Calu3 (cell line): Measurements from ENCODE around the gene RGS2. TPM values are rescaled to one million over a fixed set of nuclear protein-coding genes. Genes with fewer than 3 reads are reported as not detected.

Experiments used
- BruUV-seq: library from RNA; stranded (reverse); fragments of 400-500 nt; replicated peaks from 2 replicates; lab custom pipeline; 2021; lab: Mats Ljungman, UMichigan
- CTCF ChIA-PET: fragments of 300-600 bp; sonication (Branson Sonifier 250); formaldehyde crosslinking; loops from one replicate; lab custom pipeline; 2022; ENCODE audit warnings: antibody characterized with exemption; lab: Charles Lee
- DNase-seq: peaks from one replicate; pipeline ENCODE4 v3.0.0; 2022
- H3K27ac Mint-ChIP-seq: one replicate; pipeline ENCODE4 v1.8.0; 2022; ENCODE audit warnings: mixed read lengths; ENCODE audit not compliant: unreplicated experiment
- H3K27me3 Mint-ChIP-seq: one replicate; pipeline ENCODE4 v1.8.0; 2022; ENCODE audit warnings: mixed read lengths; ENCODE audit not compliant: unreplicated experiment
- H3K36me3 Mint-ChIP-seq: one replicate; pipeline ENCODE4 v1.8.0; 2022; ENCODE audit warnings: mild to moderate bottlenecking, moderate library complexity, mixed read lengths; ENCODE audit not compliant: insufficient read depth, unreplicated experiment
- H3K4me1 Mint-ChIP-seq: one replicate; pipeline ENCODE4 v1.8.0; 2022; ENCODE audit warnings: mild to moderate bottlenecking, low read depth, mixed read lengths; ENCODE audit not compliant: unreplicated experiment
- H3K4me3 Mint-ChIP-seq: one replicate; pipeline ENCODE4 v1.8.0; 2022; ENCODE audit warnings: mild to moderate bottlenecking, low read depth, moderate library complexity, mixed read lengths; ENCODE audit not compliant: unreplicated experiment
- H3K9me3 Mint-ChIP-seq: one replicate; pipeline ENCODE4 v1.8.0; 2022; ENCODE audit warnings: low read depth, mixed read lengths; ENCODE audit not compliant: unreplicated experiment
- intact Hi-C: fragments of 100-400 bp; cut with micrococcal nuclease; formaldehyde crosslinking; loops from one replicate; pipeline ENCODE4 v1.10.0; 2022; ENCODE audit not compliant: unreplicated experiment
- total RNA-seq: library from RNA; stranded (reverse); gene quantifications from 2 replicates; pipeline ENCODE4 v1.2.3, GENCODE V29; 2022
- TF ChIP-seq, protein P1 (sequence below): fragments of 200-600 bp; IDR thresholded peaks from one replicate; pipeline ENCODE4 v1.8.0; 2022; ENCODE audit warnings: antibody characterized with exemption; ENCODE audit not compliant: unreplicated experiment

Gene RGS2
- total RNA-seq, 1 experiment from 2014 or later: 46.9 TPM

DNA sequence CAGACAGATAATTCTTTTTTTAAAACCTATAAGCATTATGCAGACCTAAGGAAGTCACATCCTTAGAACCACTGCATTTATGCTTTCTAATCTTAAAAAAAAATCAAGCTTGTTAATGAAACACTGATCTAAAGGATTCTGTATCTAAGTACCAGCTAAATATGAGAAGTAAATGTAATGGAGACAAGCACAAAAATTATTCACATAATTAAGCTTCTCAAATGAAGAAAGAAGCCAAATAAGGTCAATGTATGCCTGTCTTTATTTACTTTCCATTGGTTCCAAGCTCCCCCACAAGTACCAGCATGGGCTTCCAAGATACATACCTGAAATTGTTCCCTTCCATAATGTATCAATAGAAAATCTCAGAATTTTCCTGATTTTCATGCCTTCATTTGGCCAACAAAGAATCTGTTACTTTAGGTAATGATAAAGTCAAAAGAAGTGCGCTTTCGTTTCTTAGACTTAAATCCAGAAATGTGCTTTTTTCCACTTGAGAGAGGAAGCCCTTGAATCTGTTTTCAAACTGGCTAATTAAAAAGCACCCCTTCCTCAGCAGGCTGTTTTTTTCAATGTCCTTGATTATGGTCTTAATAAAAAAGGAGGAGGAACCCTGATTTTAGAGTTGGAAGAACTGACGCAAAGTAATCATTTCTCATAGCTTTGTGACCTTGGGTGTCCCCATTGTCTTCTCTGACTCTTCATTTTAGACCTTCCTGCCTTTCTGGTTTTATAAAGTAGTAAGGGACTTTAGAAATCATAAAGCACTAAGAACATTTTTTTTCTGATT is 3.8 kb downstream of the RGS2 start:
- BruUV-seq: no TSS peak
- peaks cover 29% of the 10 kb centered on the region for H3K4me1 Mint-ChIP-seq
- TF ChIP-seq, protein P1, sequence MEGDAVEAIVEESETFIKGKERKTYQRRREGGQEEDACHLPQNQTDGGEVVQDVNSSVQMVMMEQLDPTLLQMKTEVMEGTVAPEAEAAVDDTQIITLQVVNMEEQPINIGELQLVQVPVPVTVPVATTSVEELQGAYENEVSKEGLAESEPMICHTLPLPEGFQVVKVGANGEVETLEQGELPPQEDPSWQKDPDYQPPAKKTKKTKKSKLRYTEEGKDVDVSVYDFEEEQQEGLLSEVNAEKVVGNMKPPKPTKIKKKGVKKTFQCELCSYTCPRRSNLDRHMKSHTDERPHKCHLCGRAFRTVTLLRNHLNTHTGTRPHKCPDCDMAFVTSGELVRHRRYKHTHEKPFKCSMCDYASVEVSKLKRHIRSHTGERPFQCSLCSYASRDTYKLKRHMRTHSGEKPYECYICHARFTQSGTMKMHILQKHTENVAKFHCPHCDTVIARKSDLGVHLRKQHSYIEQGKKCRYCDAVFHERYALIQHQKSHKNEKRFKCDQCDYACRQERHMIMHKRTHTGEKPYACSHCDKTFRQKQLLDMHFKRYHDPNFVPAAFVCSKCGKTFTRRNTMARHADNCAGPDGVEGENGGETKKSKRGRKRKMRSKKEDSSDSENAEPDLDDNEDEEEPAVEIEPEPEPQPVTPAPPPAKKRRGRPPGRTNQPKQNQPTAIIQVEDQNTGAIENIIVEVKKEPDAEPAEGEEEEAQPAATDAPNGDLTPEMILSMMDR: no peak
- CTCF ChIA-PET: interaction anchor here (2.3 to 3.4 kb wide), 2 partner anchors 207 to 339 kb away, joined by 5 to 18 read pairs; no protein-coding TSS in a partner anchor
- H3K4me3 Mint-ChIP-seq: no peak overlapping the region
- no peak overlapping the region for H3K27ac Mint-ChIP-seq
- H3K27me3 Mint-ChIP-seq: no peaks in the 10 kb centered on the region
- DNase-seq: no peak
- H3K36me3 Mint-ChIP-seq: peaks cover 43% of the 10 kb centered on the region
- H3K9me3 Mint-ChIP-seq: no peaks in the 10 kb centered on the region
- intact Hi-C loops: loop anchor here (5.0 kb wide), 1 partner anchor 290 kb away; no protein-coding TSS in a partner anchor

DNA sequence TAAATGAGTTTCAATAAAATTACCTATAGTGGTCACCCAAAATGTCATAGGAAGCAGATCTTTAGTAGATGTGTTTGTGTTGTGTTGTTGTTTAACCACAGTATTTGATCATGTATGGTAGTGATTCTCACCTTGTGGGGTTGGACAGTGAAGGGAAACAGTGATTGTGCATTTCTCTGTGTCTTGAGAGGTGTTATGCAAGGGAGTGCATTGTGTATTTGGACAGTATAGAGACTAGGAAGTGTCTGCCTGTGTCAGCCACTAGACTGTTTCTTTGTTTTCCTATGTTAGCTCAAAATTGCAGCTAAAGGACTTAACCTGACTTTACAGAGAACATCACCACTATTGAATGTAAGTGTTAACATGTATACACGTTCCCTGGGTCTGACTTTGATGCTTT is 6.0 kb downstream of the RGS2 start:
- H3K4me1 Mint-ChIP-seq: peaks cover 20% of the 10 kb centered on the region
- no peak for DNase-seq
- peaks cover 21% of the 10 kb centered on the region for H3K36me3 Mint-ChIP-seq
- H3K4me3 Mint-ChIP-seq: no peak overlapping the region
- no peak overlapping the region for H3K27ac Mint-ChIP-seq
- CTCF ChIA-PET: no interaction called here
- intact Hi-C loops: loop anchor here (5.0 kb wide), 1 partner anchor 287 kb away; no protein-coding TSS in a partner anchor
- H3K9me3 Mint-ChIP-seq: no peaks in the 10 kb centered on the region
- H3K27me3 Mint-ChIP-seq: no peaks in the 10 kb centered on the region
- BruUV-seq: no TSS peak
- TF ChIP-seq, protein P1: no peak

DNA sequence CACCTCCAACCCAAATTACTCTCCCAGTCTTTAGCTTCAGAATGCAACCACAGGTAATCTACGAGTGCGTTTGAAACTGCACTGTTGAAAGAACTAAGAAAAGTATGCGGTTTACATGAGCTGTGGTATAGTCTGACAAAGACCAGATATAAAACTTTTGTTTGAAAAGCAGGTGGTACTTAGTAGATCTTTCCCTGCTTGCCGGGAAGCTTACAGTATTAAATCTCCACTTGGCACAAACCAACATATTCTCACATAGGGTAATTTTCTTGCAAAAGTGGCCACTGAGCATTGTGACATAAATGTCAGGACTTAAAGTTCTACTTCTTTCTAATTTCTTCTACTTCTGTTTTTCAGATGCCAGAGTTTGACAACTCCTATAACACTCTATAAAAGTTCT is 8.4 kb downstream of the RGS2 start:
- no peak for DNase-seq
- no TSS peak for BruUV-seq
- Mint-ChIP-seq H3K27ac (no peak overlapping the region), H3K27me3 (no peaks in the 10 kb centered on the region), H3K4me3 (no peak overlapping the region), H3K9me3 (no peaks in the 10 kb centered on the region), H3K4me1 (peaks cover 11% of the 10 kb centered on the region), H3K36me3 (no peaks in the 10 kb centered on the region)
- intact Hi-C loops: no loop called here
- CTCF ChIA-PET: no interaction called here
- TF ChIP-seq, protein P1: no peak

DNA sequence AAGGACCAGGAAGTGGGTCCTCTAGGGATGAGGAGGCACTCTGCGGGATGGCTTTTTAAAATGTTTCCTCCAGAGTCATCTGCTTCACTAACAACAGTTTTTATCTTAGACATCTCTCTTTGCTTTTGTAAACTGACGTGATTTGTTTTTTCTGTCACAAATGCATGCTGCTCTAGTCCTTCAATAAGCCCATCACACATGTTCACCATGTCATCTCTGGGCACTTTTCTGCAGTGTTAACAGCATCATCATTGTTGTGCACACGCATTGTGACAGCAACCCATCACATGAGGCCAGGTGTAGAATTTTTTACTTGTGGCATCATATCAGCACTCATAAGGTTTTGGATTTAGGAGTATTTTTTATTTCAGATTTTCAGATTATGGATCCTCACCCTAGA is 12.5 kb downstream of the RGS2 start:
- H3K27me3 Mint-ChIP-seq: no peaks in the 10 kb centered on the region
- no TSS peak for BruUV-seq
- H3K36me3 Mint-ChIP-seq: no peaks in the 10 kb centered on the region
- DNase-seq: no peak
- no peaks in the 10 kb centered on the region for H3K9me3 Mint-ChIP-seq
- intact Hi-C loops: no loop called here
- CTCF ChIA-PET: no interaction called here
- peaks cover 14% of the 10 kb centered on the region for H3K4me1 Mint-ChIP-seq
- H3K4me3 Mint-ChIP-seq: no peak overlapping the region
- no peak overlapping the region for H3K27ac Mint-ChIP-seq
- TF ChIP-seq, protein P1: no peak
